ENCODE data around the gene BASP1. TPM values are rescaled to one million over a fixed set of nuclear protein-coding genes. Genes with fewer than 3 reads are reported as not detected.

Gene BASP1
- total RNA-seq, 4 donors from 2014 or later, result 21.5 to 64.8 (median 26.7) TPM

- TF ChIP-seq POLR2A (IDR thresholded peaks at IDR 0.05), result no peak
- TF ChIP-seq, protein P1, sequence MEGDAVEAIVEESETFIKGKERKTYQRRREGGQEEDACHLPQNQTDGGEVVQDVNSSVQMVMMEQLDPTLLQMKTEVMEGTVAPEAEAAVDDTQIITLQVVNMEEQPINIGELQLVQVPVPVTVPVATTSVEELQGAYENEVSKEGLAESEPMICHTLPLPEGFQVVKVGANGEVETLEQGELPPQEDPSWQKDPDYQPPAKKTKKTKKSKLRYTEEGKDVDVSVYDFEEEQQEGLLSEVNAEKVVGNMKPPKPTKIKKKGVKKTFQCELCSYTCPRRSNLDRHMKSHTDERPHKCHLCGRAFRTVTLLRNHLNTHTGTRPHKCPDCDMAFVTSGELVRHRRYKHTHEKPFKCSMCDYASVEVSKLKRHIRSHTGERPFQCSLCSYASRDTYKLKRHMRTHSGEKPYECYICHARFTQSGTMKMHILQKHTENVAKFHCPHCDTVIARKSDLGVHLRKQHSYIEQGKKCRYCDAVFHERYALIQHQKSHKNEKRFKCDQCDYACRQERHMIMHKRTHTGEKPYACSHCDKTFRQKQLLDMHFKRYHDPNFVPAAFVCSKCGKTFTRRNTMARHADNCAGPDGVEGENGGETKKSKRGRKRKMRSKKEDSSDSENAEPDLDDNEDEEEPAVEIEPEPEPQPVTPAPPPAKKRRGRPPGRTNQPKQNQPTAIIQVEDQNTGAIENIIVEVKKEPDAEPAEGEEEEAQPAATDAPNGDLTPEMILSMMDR (IDR thresholded peaks at IDR 0.05), result no peak
- intact Hi-C loops (cut with DNase I; ENCODE audit: low total_unique reads), result no loop called here
These were observed 72.5 kb downstream of the BASP1 start for GRCh38 chr5:17289681-17290539.

GRCh38 chr5:17290540-17290974 is 73.1 kb downstream of the BASP1 start:
- H3K27ac ChIP-seq, result no peak overlapping the region
- H3K9me3 ChIP-seq, result no peaks in the 10 kb centered on the region
- H3K4me1 ChIP-seq, result no peaks in the 10 kb centered on the region
- TF ChIP-seq, protein P1 (IDR thresholded peaks at IDR 0.05), result no peak
- TF ChIP-seq POLR2A (IDR thresholded peaks at IDR 0.05), result no peak
- DNase-seq, result no peak
- intact Hi-C loops (cut with DNase I; ENCODE audit: low total_unique reads), result no loop called here
- no peaks in the 10 kb centered on the region for H3K27me3 ChIP-seq
- H3K4me3 ChIP-seq, result no peak overlapping the region
- H3K36me3 ChIP-seq, result no peaks in the 10 kb centered on the region

More at GRCh38 chr5:17289681-17290539, 72.5 kb downstream of the BASP1 start:
- Histone ChIP-seq H3K4me1 (no peaks in the 10 kb centered on the region), H3K4me3 (no peak overlapping the region), H3K9me3 (no peaks in the 10 kb centered on the region), H3K36me3 (no peaks in the 10 kb centered on the region), H3K27me3 (no peaks in the 10 kb centered on the region), H3K27ac (no peak overlapping the region)
- no peak for DNase-seq

- Histone ChIP-seq H3K36me3 (no peaks in the 10 kb centered on the region), H3K27ac (no peak overlapping the region), H3K4me1 (no peaks in the 10 kb centered on the region), H3K4me3 (no peak overlapping the region), H3K27me3 (no peaks in the 10 kb centered on the region), H3K9me3 (no peaks in the 10 kb centered on the region)
- TF ChIP-seq, protein P1 (IDR thresholded peaks at IDR 0.05), result no peak
- no peak for TF ChIP-seq POLR2A (IDR thresholded peaks at IDR 0.05)
- DNase-seq, result no peak
- intact Hi-C loops (cut with DNase I; ENCODE audit: low total_unique reads), result no loop called here
These were observed 75.1 kb downstream of the BASP1 start for GRCh38 chr5:17292434-17293015.

- intact Hi-C loops (cut with DNase I; ENCODE audit: low total_unique reads), result no loop called here
- Histone ChIP-seq H3K9me3 (no peaks in the 10 kb centered on the region), H3K4me1 (no peaks in the 10 kb centered on the region), H3K27me3 (no peaks in the 10 kb centered on the region), H3K27ac (no peak overlapping the region), H3K36me3 (no peaks in the 10 kb centered on the region), H3K4me3 (no peak overlapping the region)
- TF ChIP-seq, protein P1 (IDR thresholded peaks at IDR 0.05), result no peak
- TF ChIP-seq POLR2A (IDR thresholded peaks at IDR 0.05), result no peak
- no peak for DNase-seq
These were observed 77.3 kb downstream of the BASP1 start for GRCh38 chr5:17294639-17295311.

GRCh38 chr5:17295671-17296070 is 78.2 kb downstream of the BASP1 start:
- Histone ChIP-seq H3K27ac (no peak overlapping the region), H3K4me3 (no peak overlapping the region), H3K9me3 (no peaks in the 10 kb centered on the region), H3K36me3 (no peaks in the 10 kb centered on the region), H3K4me1 (no peaks in the 10 kb centered on the region), H3K27me3 (no peaks in the 10 kb centered on the region)
- intact Hi-C loops (cut with DNase I; ENCODE audit: low total_unique reads), result no loop called here
- no peak for DNase-seq
- TF ChIP-seq, protein P1 (IDR thresholded peaks at IDR 0.05), result no peak
- no peak for TF ChIP-seq POLR2A (IDR thresholded peaks at IDR 0.05)
